SK-N-SH treated with all-trans-retinoic acid at 6 μM for 48 hours (cell line): ENCODE results near the gene ARHGAP10.

Experiments used
- ARNTL ChIP-seq: fragments of 450-650 bp; formaldehyde crosslinking; IDR thresholded peaks from 2 replicates; pipeline ENCODE4 v1.5.0; 2020; ENCODE audit warnings: low read depth, mild to moderate bottlenecking, moderate library complexity, borderline replicate concordance
- CSDC2 ChIP-seq: fragments of 250-450 bp; sonication (Bioruptor Pico); IDR thresholded peaks from 2 replicates; pipeline ENCODE4 v1.5.0; 2020; ENCODE audit warnings: mild to moderate bottlenecking, moderate library complexity
- ESRRG ChIP-seq: fragments of 250-450 bp; sonication (Bioruptor Pico); IDR thresholded peaks from 2 replicates; pipeline ENCODE4 v1.6.1; 2021; ENCODE audit warnings: mild to moderate bottlenecking
- OSR1 ChIP-seq: fragments of 250-450 bp; sonication (Bioruptor Pico); IDR thresholded peaks from 2 replicates; pipeline ENCODE4 v1.8.0; 2022; ENCODE audit warnings: moderate library complexity, mild to moderate bottlenecking, inconsistent platforms
- PATZ1 ChIP-seq: fragments of 250-450 bp; sonication (Bioruptor Pico); IDR thresholded peaks from 2 replicates; pipeline ENCODE4 v1.8.0; 2020; ENCODE audit warnings: mild to moderate bottlenecking, moderate library complexity, borderline replicate concordance
- RARB ChIP-seq: fragments of 250-450 bp; sonication (Bioruptor Pico); IDR thresholded peaks from 2 replicates; pipeline ENCODE4 v1.8.0; 2021; ENCODE audit warnings: mild to moderate bottlenecking, moderate library complexity
- TOX ChIP-seq: fragments of 250-450 bp; sonication (Bioruptor Pico); IDR thresholded peaks from 2 replicates; pipeline ENCODE4 v1.8.0; 2021; ENCODE audit warnings: mild to moderate bottlenecking, moderate library complexity, borderline replicate concordance
- ZC3H10 ChIP-seq: fragments of 250-450 bp; sonication (Bioruptor Pico); IDR thresholded peaks from 2 replicates; pipeline ENCODE4 v1.5.1; 2021; ENCODE audit warnings: mild to moderate bottlenecking, moderate library complexity
- ZFP3 ChIP-seq: fragments of 250-450 bp; sonication (Bioruptor Pico); IDR thresholded peaks from 2 replicates; pipeline ENCODE4 v1.5.0; 2020; ENCODE audit warnings: mild to moderate bottlenecking, moderate library complexity
- TF ChIP-seq, protein P1 (sequence below): fragments of 250-450 bp; sonication (Bioruptor Pico); IDR thresholded peaks from 2 replicates; pipeline ENCODE4 v1.8.0; 2021; ENCODE audit warnings: low read depth, mild to moderate bottlenecking, moderate library complexity, borderline replicate concordance
- TF ChIP-seq, protein P2 (sequence below): fragments of 250-450 bp; sonication (Bioruptor Pico); IDR thresholded peaks from 2 replicates; pipeline ENCODE4 v1.5.1; 2020; ENCODE audit warnings: low read depth, mild to moderate bottlenecking, moderate library complexity

- TF ChIP-seq OSR1 (CRISPR knock-in tag) (no peak), ARNTL (CRISPR knock-in tag) (no peak), TOX (CRISPR knock-in tag) (no peak), PATZ1 (CRISPR knock-in tag) (no peak), RARB (CRISPR knock-in tag) (no peak), ZFP3 (CRISPR knock-in tag) (no peak), ESRRG (no peak), ZC3H10 (no peak), CSDC2 (CRISPR knock-in tag) (no peak)
- TF ChIP-seq, protein P1, sequence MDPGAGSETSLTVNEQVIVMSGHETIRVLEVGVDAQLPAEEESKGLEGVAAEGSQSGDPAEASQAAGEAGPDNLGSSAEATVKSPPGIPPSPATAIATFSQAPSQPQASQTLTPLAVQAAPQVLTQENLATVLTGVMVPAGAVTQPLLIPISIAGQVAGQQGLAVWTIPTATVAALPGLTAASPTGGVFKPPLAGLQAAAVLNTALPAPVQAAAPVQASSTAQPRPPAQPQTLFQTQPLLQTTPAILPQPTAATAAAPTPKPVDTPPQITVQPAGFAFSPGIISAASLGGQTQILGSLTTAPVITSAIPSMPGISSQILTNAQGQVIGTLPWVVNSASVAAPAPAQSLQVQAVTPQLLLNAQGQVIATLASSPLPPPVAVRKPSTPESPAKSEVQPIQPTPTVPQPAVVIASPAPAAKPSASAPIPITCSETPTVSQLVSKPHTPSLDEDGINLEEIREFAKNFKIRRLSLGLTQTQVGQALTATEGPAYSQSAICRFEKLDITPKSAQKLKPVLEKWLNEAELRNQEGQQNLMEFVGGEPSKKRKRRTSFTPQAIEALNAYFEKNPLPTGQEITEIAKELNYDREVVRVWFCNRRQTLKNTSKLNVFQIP (CRISPR knock-in tag): no peak
- TF ChIP-seq, protein P2, sequence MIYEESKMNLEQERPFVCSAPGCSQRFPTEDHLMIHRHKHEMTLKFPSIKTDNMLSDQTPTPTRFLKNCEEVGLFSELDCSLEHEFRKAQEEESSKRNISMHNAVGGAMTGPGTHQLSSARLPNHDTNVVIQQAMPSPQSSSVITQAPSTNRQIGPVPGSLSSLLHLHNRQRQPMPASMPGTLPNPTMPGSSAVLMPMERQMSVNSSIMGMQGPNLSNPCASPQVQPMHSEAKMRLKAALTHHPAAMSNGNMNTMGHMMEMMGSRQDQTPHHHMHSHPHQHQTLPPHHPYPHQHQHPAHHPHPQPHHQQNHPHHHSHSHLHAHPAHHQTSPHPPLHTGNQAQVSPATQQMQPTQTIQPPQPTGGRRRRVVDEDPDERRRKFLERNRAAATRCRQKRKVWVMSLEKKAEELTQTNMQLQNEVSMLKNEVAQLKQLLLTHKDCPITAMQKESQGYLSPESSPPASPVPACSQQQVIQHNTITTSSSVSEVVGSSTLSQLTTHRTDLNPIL (CRISPR knock-in tag): no peak
Observed at GRCh38 chr4:148079961-148080360, 348.1 kb downstream of the ARHGAP10 start.
